ENCODE results near the gene DNAAF1. TPM values are rescaled to one million over a fixed set of nuclear protein-coding genes. Genes with fewer than 3 reads are reported as not detected.

DNAAF1 gene
- total RNA-seq, 1 experiment from 2014 or later, result not detected

DNA sequence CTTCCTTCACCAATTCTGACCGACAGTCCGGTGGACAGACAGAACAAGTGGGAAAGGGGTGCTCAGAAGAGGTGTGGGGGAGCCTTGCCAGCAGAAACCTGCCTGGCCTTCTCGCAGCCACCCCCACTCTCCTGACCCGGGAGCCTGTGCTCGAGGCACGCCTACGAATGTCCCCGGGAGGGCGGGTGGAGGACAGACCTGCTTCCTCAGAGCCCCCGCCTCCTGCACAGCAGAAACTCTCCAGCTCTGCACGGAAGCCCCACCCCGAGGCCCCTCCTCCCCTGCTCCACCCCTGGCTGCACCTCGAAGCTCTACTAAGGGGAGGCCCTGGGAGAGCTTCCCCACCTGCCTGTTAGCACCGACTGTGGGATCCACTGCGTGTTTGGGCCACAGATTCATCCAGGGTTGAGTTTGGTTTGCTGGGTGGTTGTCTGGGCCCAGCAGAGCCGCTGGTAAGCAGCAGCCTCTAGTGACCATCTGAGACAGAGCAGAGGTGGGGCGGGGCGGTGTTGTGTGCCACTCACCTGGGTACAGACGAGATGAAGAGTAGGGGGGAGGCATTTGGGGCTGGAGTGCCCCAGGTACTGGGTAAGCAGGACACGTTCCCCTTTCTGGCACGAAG lies 35.5 kb downstream of the DNAAF1 start:
- ChIA-PET CTCF (no interaction called here), POLR2A (no interaction called here)
- Histone ChIP-seq H3K4me1 (ENCODE audit: control insufficient read depth, insufficient read depth, low read length) (peaks cover 19% of the 10 kb centered on the region), H3K4me3 (ENCODE audit: low read depth in 2 of 2, low read length in 2 of 2) (no peak overlapping the region), H3K27ac (ENCODE audit: low read length) (no peak overlapping the region), H3K27me3 (ENCODE audit: control insufficient read depth, insufficient read depth, low read length) (no peaks in the 10 kb centered on the region), H3K36me3 (ENCODE audit: control insufficient read depth, insufficient read depth, low read length) (no peaks in the 10 kb centered on the region), H3K9me3 (ENCODE audit: control insufficient read depth, insufficient read depth, low read depth, low read length) (no peaks in the 10 kb centered on the region)
- no TSS peak for BruUV-seq (replicated peaks)
- ATAC-seq, result no peak
- TF ChIP-seq, protein P1, sequence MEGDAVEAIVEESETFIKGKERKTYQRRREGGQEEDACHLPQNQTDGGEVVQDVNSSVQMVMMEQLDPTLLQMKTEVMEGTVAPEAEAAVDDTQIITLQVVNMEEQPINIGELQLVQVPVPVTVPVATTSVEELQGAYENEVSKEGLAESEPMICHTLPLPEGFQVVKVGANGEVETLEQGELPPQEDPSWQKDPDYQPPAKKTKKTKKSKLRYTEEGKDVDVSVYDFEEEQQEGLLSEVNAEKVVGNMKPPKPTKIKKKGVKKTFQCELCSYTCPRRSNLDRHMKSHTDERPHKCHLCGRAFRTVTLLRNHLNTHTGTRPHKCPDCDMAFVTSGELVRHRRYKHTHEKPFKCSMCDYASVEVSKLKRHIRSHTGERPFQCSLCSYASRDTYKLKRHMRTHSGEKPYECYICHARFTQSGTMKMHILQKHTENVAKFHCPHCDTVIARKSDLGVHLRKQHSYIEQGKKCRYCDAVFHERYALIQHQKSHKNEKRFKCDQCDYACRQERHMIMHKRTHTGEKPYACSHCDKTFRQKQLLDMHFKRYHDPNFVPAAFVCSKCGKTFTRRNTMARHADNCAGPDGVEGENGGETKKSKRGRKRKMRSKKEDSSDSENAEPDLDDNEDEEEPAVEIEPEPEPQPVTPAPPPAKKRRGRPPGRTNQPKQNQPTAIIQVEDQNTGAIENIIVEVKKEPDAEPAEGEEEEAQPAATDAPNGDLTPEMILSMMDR (IDR thresholded peaks at IDR 0.05), result no peak
- TF ChIP-seq SIN3A (IDR thresholded peaks at IDR 0.05; ENCODE audit: borderline replicate concordance, insufficient read depth, low read depth, low read length), result no peak
- TF ChIP-seq, protein P2, sequence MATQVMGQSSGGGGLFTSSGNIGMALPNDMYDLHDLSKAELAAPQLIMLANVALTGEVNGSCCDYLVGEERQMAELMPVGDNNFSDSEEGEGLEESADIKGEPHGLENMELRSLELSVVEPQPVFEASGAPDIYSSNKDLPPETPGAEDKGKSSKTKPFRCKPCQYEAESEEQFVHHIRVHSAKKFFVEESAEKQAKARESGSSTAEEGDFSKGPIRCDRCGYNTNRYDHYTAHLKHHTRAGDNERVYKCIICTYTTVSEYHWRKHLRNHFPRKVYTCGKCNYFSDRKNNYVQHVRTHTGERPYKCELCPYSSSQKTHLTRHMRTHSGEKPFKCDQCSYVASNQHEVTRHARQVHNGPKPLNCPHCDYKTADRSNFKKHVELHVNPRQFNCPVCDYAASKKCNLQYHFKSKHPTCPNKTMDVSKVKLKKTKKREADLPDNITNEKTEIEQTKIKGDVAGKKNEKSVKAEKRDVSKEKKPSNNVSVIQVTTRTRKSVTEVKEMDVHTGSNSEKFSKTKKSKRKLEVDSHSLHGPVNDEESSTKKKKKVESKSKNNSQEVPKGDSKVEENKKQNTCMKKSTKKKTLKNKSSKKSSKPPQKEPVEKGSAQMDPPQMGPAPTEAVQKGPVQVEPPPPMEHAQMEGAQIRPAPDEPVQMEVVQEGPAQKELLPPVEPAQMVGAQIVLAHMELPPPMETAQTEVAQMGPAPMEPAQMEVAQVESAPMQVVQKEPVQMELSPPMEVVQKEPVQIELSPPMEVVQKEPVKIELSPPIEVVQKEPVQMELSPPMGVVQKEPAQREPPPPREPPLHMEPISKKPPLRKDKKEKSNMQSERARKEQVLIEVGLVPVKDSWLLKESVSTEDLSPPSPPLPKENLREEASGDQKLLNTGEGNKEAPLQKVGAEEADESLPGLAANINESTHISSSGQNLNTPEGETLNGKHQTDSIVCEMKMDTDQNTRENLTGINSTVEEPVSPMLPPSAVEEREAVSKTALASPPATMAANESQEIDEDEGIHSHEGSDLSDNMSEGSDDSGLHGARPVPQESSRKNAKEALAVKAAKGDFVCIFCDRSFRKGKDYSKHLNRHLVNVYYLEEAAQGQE (IDR thresholded peaks at IDR 0.05; ENCODE audit: insufficient read depth in 1 of 2, low read depth in 2 of 2, low read length in 1 of 2), result no peak
- TF ChIP-seq POLR2AphosphoS5 (IDR thresholded peaks at IDR 0.05; ENCODE audit: low read depth, low read length), result no peak
- no peak for TF ChIP-seq TCF7L2 (IDR thresholded peaks at IDR 0.05; ENCODE audit: low read depth, low read length)
- intact Hi-C loops (cut with micrococcal nuclease; ENCODE audit: unreplicated experiment) (loop anchor here (5.0 to 10.0 kb wide), 2 partner anchors 127 to 304 kb away; no protein-coding TSS in a partner anchor), in situ Hi-C loops (cut with HindIII; ENCODE audit: low pct_unique_long_range_greater_than_20kb, low sequenced_read_pairs) (no loop called here)
- DNase-seq (ENCODE audit: low read depth, low spot score), result no peak

DNA sequence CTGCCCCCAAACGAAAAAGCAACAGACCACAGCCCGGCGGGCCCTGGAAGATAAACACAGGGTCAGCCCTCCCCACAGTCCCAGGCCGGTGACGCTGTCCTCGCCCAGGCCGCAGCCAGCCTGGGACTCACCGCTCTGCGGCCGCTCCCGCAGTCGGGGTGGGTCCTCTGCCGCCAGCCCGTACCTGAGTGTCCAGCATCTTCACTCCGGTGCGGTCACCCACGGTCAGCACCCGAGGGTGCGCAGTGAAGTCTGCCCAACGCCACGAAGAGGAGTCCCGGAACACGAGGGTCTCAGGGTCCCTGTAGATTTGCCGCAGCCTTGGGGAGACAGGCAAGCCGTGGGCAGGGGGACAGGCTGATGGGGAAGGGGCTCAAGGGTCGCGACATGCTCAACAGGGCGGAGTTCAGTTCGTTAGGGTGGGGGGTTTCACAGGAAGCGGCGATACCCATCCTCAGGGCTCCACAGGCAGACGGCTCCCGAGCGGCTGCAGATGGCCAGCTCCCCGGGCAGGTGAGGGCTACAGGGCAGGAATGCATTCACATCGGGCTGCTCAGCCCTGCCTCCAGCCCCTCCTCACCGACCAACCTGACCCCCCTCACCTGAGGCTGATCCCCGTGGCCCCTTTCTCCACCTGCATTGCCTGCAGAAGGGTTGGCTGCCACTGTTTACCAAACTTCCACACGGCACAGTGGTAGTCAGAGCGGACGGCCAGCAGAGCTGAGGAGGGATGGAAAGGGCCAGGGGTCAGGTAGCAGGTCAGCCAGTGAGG lies 36.2 kb downstream of the DNAAF1 start:
- TF ChIP-seq SIN3A (IDR thresholded peaks at IDR 0.05; ENCODE audit: borderline replicate concordance, insufficient read depth, low read depth, low read length) (no peak), POLR2AphosphoS5 (IDR thresholded peaks at IDR 0.05; ENCODE audit: low read depth, low read length) (no peak), TCF7L2 (IDR thresholded peaks at IDR 0.05; ENCODE audit: low read depth, low read length) (no peak)
- TF ChIP-seq, protein P1 (IDR thresholded peaks at IDR 0.05), result no peak
- TF ChIP-seq, protein P2 (IDR thresholded peaks at IDR 0.05; ENCODE audit: insufficient read depth in 1 of 2, low read depth in 2 of 2, low read length in 1 of 2), result no peak
- peaks cover 1% of the 10 kb centered on the region; the same call in 1 of the 2 replicates for H3K36me3 ChIP-seq (ENCODE audit: control insufficient read depth, insufficient read depth, low read length)
- intact Hi-C loops (cut with micrococcal nuclease; ENCODE audit: unreplicated experiment), result loop anchor here (5.0 to 10.0 kb wide), 2 partner anchors 126 to 303 kb away; no protein-coding TSS in a partner anchor
- in situ Hi-C loops (cut with HindIII; ENCODE audit: low pct_unique_long_range_greater_than_20kb, low sequenced_read_pairs), result no loop called here
- no peak for ATAC-seq
- no peak overlapping the region for H3K27ac ChIP-seq (ENCODE audit: low read length)
- ChIA-PET POLR2A (no interaction called here), CTCF (no interaction called here)
- H3K27me3 ChIP-seq (ENCODE audit: control insufficient read depth, insufficient read depth, low read length), result no peaks in the 10 kb centered on the region
- peaks cover 14% of the 10 kb centered on the region for H3K4me1 ChIP-seq (ENCODE audit: control insufficient read depth, insufficient read depth, low read length)
- BruUV-seq (replicated peaks), result no TSS peak
- no peaks in the 10 kb centered on the region for H3K9me3 ChIP-seq (ENCODE audit: control insufficient read depth, insufficient read depth, low read depth, low read length)
- no peak overlapping the region for H3K4me3 ChIP-seq (ENCODE audit: low read depth in 2 of 2, low read length in 2 of 2)
- no peak for DNase-seq (ENCODE audit: low read depth, low spot score)
